Stimulated activated CD8-positive, alpha-beta memory T cell treated with anti-CD3 and anti-CD28 coated beads, Interleukin-7, amount 100 ng/mL, for 24 hours (primary cell): ENCODE data around the gene CCDC14.
"Not testable (repeated sequence)": the region's sequence is repeated elsewhere in the genome, so short reads cannot be mapped to it uniquely, and the experiment has no call there.

ENCODE experiments used
- DNase-seq: peaks from one replicate; pipeline ENCODE4 v3.0.0-alpha.2; 2020; ENCODE audit warnings: low read depth

Gene CCDC14

GRCh38 chr3:123899300-123899865, 61.6 kb downstream of the CCDC14 start:
- no peak for DNase-seq

DNA sequence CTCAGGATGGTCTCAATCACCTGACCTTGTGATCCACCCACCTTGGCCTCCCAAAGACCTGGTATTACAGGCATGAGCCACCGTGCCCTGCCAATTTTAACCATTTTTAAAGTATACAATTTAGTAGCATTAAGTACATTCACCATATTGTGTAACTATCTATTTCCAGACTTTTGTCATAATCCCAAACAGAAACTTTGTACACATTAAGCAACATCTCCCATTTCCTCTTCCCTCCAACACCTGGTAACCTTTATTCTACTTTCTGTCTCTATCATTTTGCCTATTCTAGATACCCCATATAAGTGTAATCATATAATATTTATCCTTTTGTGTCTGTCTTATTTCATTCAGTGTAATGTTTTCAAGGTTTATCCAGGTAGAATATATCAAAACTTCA, 68.0 kb downstream of the CCDC14 start:
- DNase-seq, result no peak

- DNase-seq, result no peak
Measured at GRCh38 chr3:123892195-123892594, 68.8 kb downstream of the CCDC14 start.

GRCh38 chr3:123890991-123891390, 70.0 kb downstream of the CCDC14 start:
- not testable (repeated sequence) for DNase-seq

DNA sequence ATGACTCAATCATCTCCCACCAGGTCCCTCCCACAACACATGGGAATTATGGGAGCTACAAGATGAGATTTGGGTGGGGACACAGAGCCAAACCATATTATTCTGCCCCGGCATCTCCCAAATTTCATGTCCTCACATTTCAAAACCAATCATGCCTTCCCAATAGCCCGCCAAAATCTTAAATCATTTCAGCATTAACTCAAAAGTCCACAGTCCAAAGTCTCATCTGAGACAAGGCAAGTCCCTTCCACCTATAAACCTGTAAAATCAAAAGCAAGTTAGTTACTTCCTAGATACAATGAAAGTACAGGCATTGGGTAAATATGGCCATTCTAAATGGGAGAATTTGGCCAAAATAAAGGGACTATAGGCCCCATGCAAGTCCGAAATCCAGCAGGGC, 70.9 kb downstream of the CCDC14 start:
- DNase-seq, result not testable (repeated sequence)

- DNase-seq, result no peak
Measured at GRCh38 chr3:123884993-123885392, 76.0 kb downstream of the CCDC14 start.

GRCh38 chr3:123884203-123884831, 76.7 kb downstream of the CCDC14 start, which contains the start of gene MYLK:
MYLK (minus strand) TSS chr3:123884332; CDS start chr3:123793841, 90,491 bp downstream.
- peak; percentile 7 for DNase-seq

DNA sequence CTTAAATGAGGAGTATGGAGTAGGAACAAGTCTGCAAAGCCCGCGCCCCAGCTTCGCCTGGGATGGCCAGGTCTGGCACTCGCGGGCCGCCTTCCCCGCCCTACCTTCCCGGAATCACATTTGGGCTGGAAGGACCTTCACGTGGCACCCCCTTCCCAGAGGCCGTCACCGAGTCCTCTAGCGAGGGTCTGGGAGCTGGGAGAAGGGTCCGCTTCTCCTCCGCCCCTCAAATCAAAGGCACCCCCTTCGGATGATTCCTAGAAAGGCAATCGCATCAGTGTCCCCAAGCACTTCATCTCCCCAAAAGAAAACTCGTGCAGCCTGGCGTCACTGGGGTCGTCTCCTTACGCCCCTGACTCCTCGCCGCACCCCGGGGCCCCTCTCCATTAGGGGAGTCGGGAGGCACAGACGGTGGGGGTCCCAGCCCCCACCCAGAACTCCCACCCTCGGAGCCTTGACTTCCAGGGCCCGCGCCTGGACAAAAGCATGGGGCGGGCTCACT, 77.3 kb downstream of the CCDC14 start:
- DNase-seq, result no peak

DNA sequence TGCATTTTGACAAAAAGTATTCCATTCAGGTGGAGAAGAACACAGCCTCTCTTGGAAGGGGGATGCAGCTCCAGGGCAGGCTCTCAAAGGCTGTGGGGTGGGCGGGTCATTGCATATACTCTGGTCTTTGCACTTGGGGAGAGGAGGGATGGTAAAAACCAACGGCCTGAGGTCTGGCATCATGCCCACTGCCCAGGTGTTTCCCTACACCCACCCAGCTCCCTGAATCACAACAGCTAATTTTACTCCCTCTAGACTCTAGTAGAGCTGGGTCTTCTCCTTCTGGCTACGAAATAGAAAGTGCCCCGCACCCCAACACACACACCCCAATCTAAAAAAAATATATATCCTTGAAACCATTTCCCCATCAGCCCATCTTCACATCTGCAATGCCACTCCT, 77.9 kb downstream of the CCDC14 start:
- no peak for DNase-seq

DNA sequence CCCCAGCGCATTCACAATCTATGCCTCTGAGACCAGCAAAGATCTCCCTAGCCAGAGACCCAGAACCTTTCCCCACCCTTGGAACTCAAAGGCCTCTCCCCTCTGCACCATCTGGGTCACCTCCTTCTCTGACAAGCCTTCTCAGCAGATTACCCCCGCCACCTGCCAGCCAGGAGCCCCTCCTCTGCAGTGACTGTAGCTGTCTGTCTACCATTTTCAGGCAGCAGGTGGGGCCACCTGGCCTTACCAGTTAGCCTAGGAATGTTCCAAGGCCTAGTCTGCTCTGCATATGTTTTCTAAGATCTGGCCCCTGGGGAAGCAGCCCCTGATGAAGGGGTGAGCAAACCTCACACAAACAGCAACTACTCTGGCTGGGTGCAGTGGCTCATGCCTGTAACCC, 79.3 kb downstream of the CCDC14 start:
- DNase-seq, result no peak

- DNase-seq, result no peak
Measured at GRCh38 chr3:123880998-123881561, 79.9 kb downstream of the CCDC14 start.

DNA sequence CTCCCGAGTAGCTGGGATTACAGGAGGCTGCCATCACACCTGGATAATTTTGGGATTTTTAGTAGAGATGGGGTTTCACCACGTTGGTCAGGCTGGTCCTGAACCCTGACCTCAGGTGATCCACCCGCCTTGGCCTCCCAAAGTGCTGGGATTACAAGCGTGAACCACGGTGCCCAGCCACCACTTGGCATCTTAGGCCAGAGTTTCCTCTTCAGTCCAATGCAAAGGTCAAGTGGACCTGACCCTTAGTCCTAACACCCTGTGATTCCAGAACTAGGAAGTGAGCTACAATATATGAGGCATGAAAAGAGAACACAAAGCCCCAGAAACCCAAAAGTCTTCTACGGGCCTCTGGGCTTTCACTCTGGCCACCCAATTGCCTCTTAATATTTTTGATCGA, 82.2 kb downstream of the CCDC14 start:
- no peak for DNase-seq

DNA sequence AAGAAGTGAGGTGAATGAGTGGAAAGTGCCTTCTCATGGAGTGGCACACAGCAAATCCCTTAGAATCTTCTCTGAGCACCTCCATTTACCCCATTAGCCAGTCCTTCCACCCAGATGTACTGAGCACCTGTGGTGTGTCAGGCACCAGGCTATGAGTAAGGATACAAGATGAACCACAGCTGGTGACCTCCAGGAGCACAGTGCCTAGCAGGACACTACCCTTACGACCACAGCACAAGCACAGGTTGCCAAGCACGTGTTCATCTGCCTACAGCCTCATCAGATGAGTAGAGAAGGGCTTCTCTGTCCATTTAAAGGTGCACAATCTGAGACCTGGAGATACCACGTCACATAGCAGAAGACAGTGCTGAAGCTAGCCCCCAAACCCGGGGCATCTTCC, 83.1 kb downstream of the CCDC14 start:
- DNase-seq, result no peak

DNA sequence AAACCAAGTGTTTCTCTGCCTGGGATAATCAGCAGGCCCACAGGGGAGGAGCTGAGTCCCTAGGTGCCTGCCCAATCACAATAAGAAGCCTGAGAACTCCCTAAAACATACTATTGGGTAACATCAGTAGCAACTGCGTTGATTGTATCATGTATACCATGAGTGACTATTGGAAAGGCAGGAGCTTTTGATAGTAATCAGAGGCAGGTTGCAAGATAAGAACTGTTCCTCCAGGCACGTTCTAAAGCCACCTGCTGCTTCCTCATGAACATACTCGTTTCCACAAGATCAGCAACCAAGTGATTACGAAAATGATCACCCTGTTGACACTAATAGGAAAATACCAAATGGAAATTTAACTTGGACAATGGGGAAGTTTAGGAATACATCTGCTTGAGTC, 83.6 kb downstream of the CCDC14 start:
- DNase-seq, result no peak

GRCh38 chr3:123876858-123877257, 84.2 kb downstream of the CCDC14 start:
- DNase-seq, result no peak

DNA sequence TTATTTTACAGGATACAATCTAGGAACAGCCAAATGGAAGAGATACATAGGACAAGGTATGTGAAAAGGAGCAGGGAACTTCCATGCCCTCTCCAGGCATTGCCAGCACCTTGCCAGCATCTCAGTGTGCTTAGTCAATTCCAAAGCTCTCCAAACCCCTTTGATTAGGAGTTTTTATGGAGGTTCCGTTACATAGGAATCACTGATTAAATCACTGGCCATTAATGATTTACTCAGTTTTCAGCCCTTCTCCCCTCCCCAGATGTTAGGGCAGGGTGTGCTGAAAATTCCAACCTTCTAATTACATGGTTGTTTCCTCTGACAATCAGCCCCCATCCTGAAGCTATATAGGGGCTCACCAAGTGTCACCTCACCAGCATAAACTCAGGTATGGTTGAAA, 88.4 kb downstream of the CCDC14 start:
- DNase-seq, result no peak

- no peak for DNase-seq
Measured at GRCh38 chr3:123871946-123872345, 89.1 kb downstream of the CCDC14 start.

DNA sequence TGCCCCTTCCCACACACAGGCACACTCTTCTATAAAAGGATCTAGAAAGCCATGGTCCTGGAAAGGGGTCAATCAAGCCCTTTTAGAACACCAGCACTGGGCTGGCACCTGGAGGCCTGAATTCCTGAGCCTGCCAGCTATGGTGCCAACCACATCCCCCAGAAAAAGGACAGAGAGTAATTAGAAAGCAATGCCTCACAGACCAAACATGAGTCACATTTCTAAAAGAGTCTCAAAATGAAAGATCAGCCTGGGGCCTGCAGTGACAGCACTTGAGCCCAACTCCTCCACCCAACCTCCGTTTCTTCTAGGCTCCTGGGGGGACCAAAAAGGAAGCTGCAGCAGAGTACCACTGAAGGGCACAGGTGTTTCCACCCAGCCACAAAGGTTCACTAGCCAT, 91.0 kb downstream of the CCDC14 start:
- DNase-seq, result no peak

- DNase-seq, result no peak
Measured at GRCh38 chr3:123869165-123869564, 91.9 kb downstream of the CCDC14 start.

DNA sequence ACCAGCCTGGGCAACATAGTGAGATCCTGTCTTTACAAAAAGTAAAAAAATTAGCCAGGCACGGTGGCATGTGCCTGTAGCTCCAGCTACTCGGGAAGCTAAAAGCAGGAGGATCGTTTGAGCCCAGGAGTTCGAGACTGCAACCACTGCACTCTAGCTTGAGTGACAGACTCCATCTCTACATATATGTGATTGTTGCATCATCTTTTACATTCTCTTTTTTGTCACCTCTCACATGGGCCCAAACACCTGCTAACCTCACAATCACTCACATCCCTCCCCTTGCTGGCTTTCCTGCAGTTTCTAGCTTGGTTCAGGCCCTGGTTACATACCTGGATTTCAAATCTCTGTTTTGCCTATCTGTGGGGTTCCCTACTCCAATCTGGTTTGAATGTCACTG, 96.3 kb downstream of the CCDC14 start:
- DNase-seq, result no peak
